ENCODE results near the gene TTL. TPM values are rescaled to one million over a fixed set of nuclear protein-coding genes. Genes with fewer than 3 reads are reported as not detected.

The TTL gene
- total RNA-seq, 1 donor from 2014 or later, result 81.3 TPM

GRCh38 chr2:112459372-112459771 is 22.6 kb upstream of the TTL start:
- no peak overlapping the region for H3K27ac Mint-ChIP-seq
- Histone ChIP-seq H3K4me1 (no peaks in the 10 kb centered on the region), H4K20me1 (ENCODE audit: low read depth) (no peaks in the 10 kb centered on the region), H3K36me3 (no peaks in the 10 kb centered on the region), H3K9ac (no peak overlapping the region), H3K4me3 (no peak overlapping the region), H3K79me2 (ENCODE audit: low read depth) (no peaks in the 10 kb centered on the region), H3K27me3 (no peaks in the 10 kb centered on the region), H3F3A (ENCODE audit: low read depth) (no peaks in the 10 kb centered on the region), H2AFZ (replicated peaks) (no peak overlapping the region), H3K4me2 (no peak overlapping the region), H3K27ac (no peak overlapping the region), H3K9me3 (ENCODE audit: low read depth) (no peaks in the 10 kb centered on the region)
- H3K27me3 Mint-ChIP-seq (ENCODE audit: insufficient read depth, low read depth), result no peaks in the 10 kb centered on the region
- H3K9me3 Mint-ChIP-seq, result peaks cover 2% of the 10 kb centered on the region
- no peak overlapping the region for H3K4me3 Mint-ChIP-seq
- no peaks in the 10 kb centered on the region for H3K36me3 Mint-ChIP-seq
- TF ChIP-seq EZH2 (IDR thresholded peaks at IDR 0.05) (no peak), CTCF (IDR thresholded peaks at IDR 0.05) (no peak), EZH2phosphoT487 (IDR thresholded peaks at IDR 0.05) (no peak)
- DNase-seq (ENCODE audit: low spot score), result no peak
- no peaks in the 10 kb centered on the region for H3K4me1 Mint-ChIP-seq

GRCh38 chr2:112462178-112462577 is 19.8 kb upstream of the TTL start:
- H3K4me1 Mint-ChIP-seq, result no peaks in the 10 kb centered on the region
- no peak overlapping the region for H3K27ac ChIP-seq
- no peaks in the 10 kb centered on the region for H3K36me3 ChIP-seq
- no peaks in the 10 kb centered on the region for H3K36me3 Mint-ChIP-seq
- no peak overlapping the region for H2AFZ ChIP-seq (replicated peaks)
- H3K4me3 ChIP-seq, result no peak overlapping the region
- no peak overlapping the region for H3K9ac ChIP-seq
- H3K4me3 Mint-ChIP-seq, result no peak overlapping the region
- no peaks in the 10 kb centered on the region for H4K20me1 ChIP-seq (ENCODE audit: low read depth)
- H3F3A ChIP-seq (ENCODE audit: low read depth), result no peaks in the 10 kb centered on the region
- H3K27me3 ChIP-seq, result no peaks in the 10 kb centered on the region
- DNase-seq (ENCODE audit: low spot score), result no peak
- H3K9me3 Mint-ChIP-seq, result peaks cover 2% of the 10 kb centered on the region
- no peak overlapping the region for H3K27ac Mint-ChIP-seq
- H3K9me3 ChIP-seq (ENCODE audit: low read depth), result no peaks in the 10 kb centered on the region
- no peak overlapping the region for H3K4me2 ChIP-seq
- H3K4me1 ChIP-seq, result no peaks in the 10 kb centered on the region
- TF ChIP-seq CTCF (IDR thresholded peaks at IDR 0.05) (no peak), EZH2 (IDR thresholded peaks at IDR 0.05) (no peak)
- H3K27me3 Mint-ChIP-seq (ENCODE audit: insufficient read depth, low read depth), result no peaks in the 10 kb centered on the region
- H3K79me2 ChIP-seq (ENCODE audit: low read depth), result no peaks in the 10 kb centered on the region

- DNase-seq (ENCODE audit: low spot score), result no peak
- Histone ChIP-seq H3K36me3 (no peaks in the 10 kb centered on the region), H3K27ac (no peak overlapping the region), H3K9me3 (ENCODE audit: low read depth) (no peaks in the 10 kb centered on the region), H3K4me2 (no peak overlapping the region), H3K4me1 (no peaks in the 10 kb centered on the region), H3K4me3 (no peak overlapping the region), H3K9ac (no peak overlapping the region), H4K20me1 (ENCODE audit: low read depth) (no peaks in the 10 kb centered on the region), H3K27me3 (no peaks in the 10 kb centered on the region), H2AFZ (replicated peaks) (no peak overlapping the region), H3K79me2 (ENCODE audit: low read depth) (no peaks in the 10 kb centered on the region), H3F3A (ENCODE audit: low read depth) (no peaks in the 10 kb centered on the region)
- no peaks in the 10 kb centered on the region for H3K27me3 Mint-ChIP-seq (ENCODE audit: insufficient read depth, low read depth)
- no peak overlapping the region for H3K27ac Mint-ChIP-seq
- TF ChIP-seq CTCF (IDR thresholded peaks at IDR 0.05), result no peak
- H3K36me3 Mint-ChIP-seq, result no peaks in the 10 kb centered on the region
- H3K9me3 Mint-ChIP-seq, result peaks cover 4% of the 10 kb centered on the region
- H3K4me1 Mint-ChIP-seq, result no peaks in the 10 kb centered on the region
- H3K4me3 Mint-ChIP-seq, result no peak overlapping the region
Measured at GRCh38 chr2:112463256-112463655, 18.7 kb upstream of the TTL start.

GRCh38 chr2:112465382-112465781 is 16.6 kb upstream of the TTL start:
- Mint-ChIP-seq H3K27me3 (ENCODE audit: insufficient read depth, low read depth) (no peaks in the 10 kb centered on the region), H3K27ac (no peak overlapping the region), H3K36me3 (no peaks in the 10 kb centered on the region), H3K9me3 (peaks cover 7% of the 10 kb centered on the region), H3K4me3 (no peak overlapping the region), H3K4me1 (no peaks in the 10 kb centered on the region)
- Histone ChIP-seq H3K4me3 (no peak overlapping the region), H4K20me1 (ENCODE audit: low read depth) (no peaks in the 10 kb centered on the region), H3F3A (ENCODE audit: low read depth) (no peaks in the 10 kb centered on the region), H2AFZ (replicated peaks) (no peak overlapping the region), H3K9me3 (ENCODE audit: low read depth) (no peaks in the 10 kb centered on the region), H3K27ac (no peak overlapping the region), H3K36me3 (no peaks in the 10 kb centered on the region), H3K9ac (no peak overlapping the region), H3K4me1 (no peaks in the 10 kb centered on the region), H3K79me2 (ENCODE audit: low read depth) (no peaks in the 10 kb centered on the region), H3K4me2 (no peak overlapping the region), H3K27me3 (no peaks in the 10 kb centered on the region)
- DNase-seq (ENCODE audit: low spot score), result peak; percentile 24
- TF ChIP-seq CTCF (IDR thresholded peaks at IDR 0.05) (peak; percentile 45), EZH2phosphoT487 (IDR thresholded peaks at IDR 0.05) (no peak)
